Left hindlimb (tissue), 1 donor: ENCODE data around the gene XRN1.
"Not testable (repeated sequence)": the region's sequence is repeated elsewhere in the genome, so short reads cannot be mapped to it uniquely, and the experiment has no call there.

ENCODE experiments used
- DNase-seq: peaks from one replicate; pipeline ENCODE4 v3.0.0-alpha.2; 2018

XRN1 gene

GRCh38 chr3:142447852-142448823 lies at the start of gene XRN1:
Gene XRN1 (minus strand): TSS chr3:142448037. CDS start chr3:142447944, 93 bp downstream.
- peak; percentile 97 for DNase-seq

- no peak for DNase-seq
Observed at GRCh38 chr3:142495103-142495502, 47.3 kb upstream of the XRN1 start.

- no peak for DNase-seq
Observed at GRCh38 chr3:142492184-142492583, 44.3 kb upstream of the XRN1 start.

- no peak for DNase-seq
Observed at GRCh38 chr3:142489572-142490323, 41.9 kb upstream of the XRN1 start.

GRCh38 chr3:142484912-142485435 lies 37.1 kb upstream of the XRN1 start:
- no peak for DNase-seq

- no peak for DNase-seq
Observed at GRCh38 chr3:142481196-142481595, 33.4 kb upstream of the XRN1 start.

- no peak for DNase-seq
Observed at GRCh38 chr3:142470826-142471225, 23.0 kb upstream of the XRN1 start.

GRCh38 chr3:142468456-142468855 lies 20.6 kb upstream of the XRN1 start:
- no peak for DNase-seq

- DNase-seq = no peak
Observed at GRCh38 chr3:142467768-142468167, 19.9 kb upstream of the XRN1 start.

- DNase-seq = no peak
Observed at GRCh38 chr3:142460689-142461088, 12.9 kb upstream of the XRN1 start.

- no peak for DNase-seq
Observed at GRCh38 chr3:142459929-142460328, 12.1 kb upstream of the XRN1 start.

- DNase-seq = no peak
Observed at GRCh38 chr3:142459096-142459495, 11.3 kb upstream of the XRN1 start.

- DNase-seq = no peak
Observed at GRCh38 chr3:142450881-142451280, 3.0 kb upstream of the XRN1 start.

- DNase-seq = no peak
Observed at GRCh38 chr3:142450189-142450588, 2.4 kb upstream of the XRN1 start.

GRCh38 chr3:142447301-142447851 lies 461 bp downstream of the XRN1 start:
- DNase-seq = peak; percentile 71

- no peak for DNase-seq
Observed at GRCh38 chr3:142445816-142446254, 2.0 kb downstream of the XRN1 start.

- no peak for DNase-seq
Observed at GRCh38 chr3:142444343-142444742, 3.5 kb downstream of the XRN1 start.

GRCh38 chr3:142443060-142443459 lies 4.8 kb downstream of the XRN1 start:
- not testable (repeated sequence) for DNase-seq

GRCh38 chr3:142439499-142440220 lies 8.2 kb downstream of the XRN1 start:
- not testable (repeated sequence) for DNase-seq

GRCh38 chr3:142438096-142438495 lies 9.7 kb downstream of the XRN1 start:
- not testable (repeated sequence) for DNase-seq

- no peak for DNase-seq
Observed at GRCh38 chr3:142436951-142437585, 10.8 kb downstream of the XRN1 start.

GRCh38 chr3:142434503-142434902 lies 13.3 kb downstream of the XRN1 start:
- no peak for DNase-seq
